ENCODE measurements around the gene RACGAP1. TPM values are rescaled to one million over a fixed set of nuclear protein-coding genes. Genes with fewer than 3 reads are reported as not detected.

RACGAP1 gene
- total RNA-seq, 2 experiments from 2014 or later, result 113 to 117 TPM

DNA sequence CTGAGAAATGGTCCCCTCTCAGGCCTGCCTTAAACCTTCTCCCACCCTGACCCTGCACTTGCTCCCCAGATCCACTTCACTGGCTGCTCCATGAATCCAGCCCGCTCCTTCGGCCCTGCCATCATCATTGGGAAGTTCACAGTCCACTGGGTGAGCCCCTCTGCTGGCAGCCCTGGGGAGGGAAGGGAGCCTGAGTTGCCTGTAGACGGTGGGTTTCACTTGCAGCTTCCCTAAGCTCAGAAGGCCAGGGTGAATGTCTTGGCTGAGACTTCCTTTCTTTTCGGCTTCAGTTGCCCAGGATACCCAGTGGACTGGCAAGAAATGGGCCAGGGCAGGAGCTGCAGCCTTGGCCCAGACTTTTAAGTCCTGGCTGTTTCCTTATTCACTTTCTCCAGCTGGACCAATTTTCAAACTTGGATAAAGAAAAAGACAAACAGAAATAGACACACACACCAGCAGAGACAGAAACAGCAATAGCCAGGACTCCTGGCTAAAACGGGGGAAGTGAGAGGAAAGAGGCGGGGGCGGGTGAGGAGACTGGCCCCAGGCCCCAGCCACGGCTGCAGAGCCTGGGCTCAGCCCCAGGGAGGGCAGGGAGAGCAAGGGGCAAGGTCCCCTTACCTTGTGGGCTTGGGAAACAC lies 50.5 kb downstream of the RACGAP1 start:
- POLR2A ChIA-PET, result no interaction called here
- no peak for ATAC-seq
- no peaks in the 10 kb centered on the region for H3K9me3 Mint-ChIP-seq
- no peaks in the 10 kb centered on the region for H3K27me3 Mint-ChIP-seq
- DNase-seq, result no peak
- no peak overlapping the region for H3K4me3 Mint-ChIP-seq
- no peaks in the 10 kb centered on the region for H3K36me3 Mint-ChIP-seq (ENCODE audit: low read depth)
- no peaks in the 10 kb centered on the region for H3K4me1 Mint-ChIP-seq (ENCODE audit: low read depth)
- intact Hi-C loops (cut with micrococcal nuclease), result no loop called here
- CTCF ChIA-PET, result interaction anchor here (0.7 to 2.6 kb wide), 4 partner anchors 16 to 197 kb away, joined by 3 to 11 read pairs (median 4); no protein-coding TSS in a partner anchor
- TF ChIP-seq, protein P1, sequence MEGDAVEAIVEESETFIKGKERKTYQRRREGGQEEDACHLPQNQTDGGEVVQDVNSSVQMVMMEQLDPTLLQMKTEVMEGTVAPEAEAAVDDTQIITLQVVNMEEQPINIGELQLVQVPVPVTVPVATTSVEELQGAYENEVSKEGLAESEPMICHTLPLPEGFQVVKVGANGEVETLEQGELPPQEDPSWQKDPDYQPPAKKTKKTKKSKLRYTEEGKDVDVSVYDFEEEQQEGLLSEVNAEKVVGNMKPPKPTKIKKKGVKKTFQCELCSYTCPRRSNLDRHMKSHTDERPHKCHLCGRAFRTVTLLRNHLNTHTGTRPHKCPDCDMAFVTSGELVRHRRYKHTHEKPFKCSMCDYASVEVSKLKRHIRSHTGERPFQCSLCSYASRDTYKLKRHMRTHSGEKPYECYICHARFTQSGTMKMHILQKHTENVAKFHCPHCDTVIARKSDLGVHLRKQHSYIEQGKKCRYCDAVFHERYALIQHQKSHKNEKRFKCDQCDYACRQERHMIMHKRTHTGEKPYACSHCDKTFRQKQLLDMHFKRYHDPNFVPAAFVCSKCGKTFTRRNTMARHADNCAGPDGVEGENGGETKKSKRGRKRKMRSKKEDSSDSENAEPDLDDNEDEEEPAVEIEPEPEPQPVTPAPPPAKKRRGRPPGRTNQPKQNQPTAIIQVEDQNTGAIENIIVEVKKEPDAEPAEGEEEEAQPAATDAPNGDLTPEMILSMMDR (IDR thresholded peaks at IDR 0.05), result no peak
- H3K27ac Mint-ChIP-seq, result no peak overlapping the region

DNA sequence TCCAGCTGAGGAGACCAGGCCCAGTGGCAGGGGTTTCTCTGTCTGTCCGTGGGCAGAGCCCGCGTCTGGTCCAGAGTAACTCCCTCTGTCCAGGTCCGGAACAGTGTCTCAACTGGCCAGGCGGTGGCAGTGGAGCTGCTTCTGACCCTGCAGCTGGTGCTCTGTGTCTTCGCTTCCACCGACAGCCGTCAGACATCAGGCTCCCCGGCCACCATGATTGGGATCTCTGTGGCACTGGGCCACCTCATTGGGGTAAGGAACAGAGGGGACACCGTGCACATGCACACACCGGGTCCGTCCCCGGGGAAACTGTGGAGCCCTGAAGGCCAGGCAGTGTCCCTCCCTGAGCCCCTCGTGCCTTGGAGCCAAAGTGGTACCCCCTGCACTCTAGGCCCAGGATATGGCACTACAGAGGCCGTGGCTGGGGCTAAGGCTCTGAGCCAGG lies 51.0 kb downstream of the RACGAP1 start:
- H3K9me3 Mint-ChIP-seq, result no peaks in the 10 kb centered on the region
- H3K4me3 Mint-ChIP-seq, result no peak overlapping the region
- no peaks in the 10 kb centered on the region for H3K4me1 Mint-ChIP-seq (ENCODE audit: low read depth)
- intact Hi-C loops (cut with micrococcal nuclease), result no loop called here
- TF ChIP-seq, protein P1 (IDR thresholded peaks at IDR 0.05), result no peak
- no peaks in the 10 kb centered on the region for H3K27me3 Mint-ChIP-seq
- DNase-seq (no peak), ATAC-seq (no peak)
- POLR2A ChIA-PET, result no interaction called here
- no peak overlapping the region for H3K27ac Mint-ChIP-seq
- no peaks in the 10 kb centered on the region for H3K36me3 Mint-ChIP-seq (ENCODE audit: low read depth)
- CTCF ChIA-PET, result interaction anchor here (0.7 to 2.6 kb wide), 3 partner anchors 15 to 82 kb away, joined by 3 to 11 read pairs (median 4); no protein-coding TSS in a partner anchor

DNA sequence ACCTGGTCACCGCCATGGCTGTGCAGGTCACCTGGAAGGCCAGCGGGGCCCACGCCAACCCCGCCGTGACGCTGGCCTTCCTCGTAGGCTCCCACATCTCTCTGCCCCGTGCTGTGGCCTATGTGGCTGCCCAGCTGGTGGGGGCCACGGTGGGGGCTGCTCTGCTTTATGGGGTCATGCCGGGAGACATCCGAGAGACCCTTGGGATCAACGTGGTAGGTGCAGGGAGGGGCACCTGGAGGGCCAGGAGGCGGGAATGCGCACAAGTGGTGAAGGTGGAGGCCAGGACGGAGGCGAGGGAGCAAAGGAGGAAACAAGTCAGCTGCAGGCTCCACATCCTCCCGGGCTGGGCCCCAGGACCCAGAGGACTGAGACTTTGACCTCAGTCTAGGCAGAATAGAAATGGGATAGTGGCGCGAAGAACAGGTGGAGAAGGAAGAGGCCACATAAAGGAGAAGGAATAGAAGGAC lies 51.9 kb downstream of the RACGAP1 start:
- Mint-ChIP-seq H3K27ac (no peak overlapping the region), H3K9me3 (no peaks in the 10 kb centered on the region), H3K4me3 (no peak overlapping the region), H3K27me3 (no peaks in the 10 kb centered on the region), H3K4me1 (ENCODE audit: low read depth) (no peaks in the 10 kb centered on the region), H3K36me3 (ENCODE audit: low read depth) (no peaks in the 10 kb centered on the region)
- POLR2A ChIA-PET, result no interaction called here
- TF ChIP-seq, protein P1 (IDR thresholded peaks at IDR 0.05), result no peak
- DNase-seq (no peak), ATAC-seq (no peak)
- CTCF ChIA-PET, result no interaction called here
- intact Hi-C loops (cut with micrococcal nuclease), result no loop called here

DNA sequence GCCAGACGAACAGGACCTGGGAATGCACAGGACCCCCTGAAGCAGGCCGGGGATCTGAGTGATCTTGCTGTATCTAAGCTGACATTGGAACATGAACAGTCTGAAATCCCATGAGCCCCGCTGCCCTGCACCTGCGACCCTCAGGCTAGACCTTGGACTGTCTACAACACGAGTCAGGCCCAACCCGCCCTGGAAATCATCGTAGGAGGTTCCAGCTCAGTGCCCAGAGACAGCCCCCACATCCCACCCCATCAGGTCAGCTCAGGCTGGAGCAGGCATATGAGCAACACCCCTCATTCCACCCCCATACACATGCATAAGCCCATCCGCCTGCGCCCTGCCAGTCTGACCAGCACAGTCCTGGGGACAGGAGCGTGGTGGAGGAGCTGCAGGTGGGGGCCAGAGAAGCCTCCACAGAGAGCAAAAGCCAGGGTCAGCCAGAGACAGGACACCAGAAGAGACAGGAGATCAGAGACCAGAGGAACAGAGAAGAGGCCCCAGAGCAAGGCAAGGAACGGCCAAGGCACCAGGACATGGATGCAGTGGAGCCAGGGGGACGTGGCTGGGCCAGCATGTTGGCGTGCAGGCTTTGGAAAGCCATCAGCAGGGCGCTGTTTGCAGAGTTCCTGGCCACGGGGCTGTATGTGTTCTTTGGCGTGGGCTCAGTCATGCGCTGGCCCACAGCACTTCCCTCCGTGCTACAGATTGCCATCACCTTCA lies 52.5 kb downstream of the RACGAP1 start, which contains the start of gene AQP6:
AQP6 (plus strand) TSS at position 307 of the 720 bp plus-strand sequence; CDS start at position 534, 227 bp downstream.
- DNase-seq (no peak), ATAC-seq (no peak)
- intact Hi-C loops (cut with micrococcal nuclease), result no loop called here
- H3K36me3 Mint-ChIP-seq (ENCODE audit: low read depth), result no peaks in the 10 kb centered on the region
- H3K4me1 Mint-ChIP-seq (ENCODE audit: low read depth), result no peaks in the 10 kb centered on the region
- no peak within 1 kb of the TSS for H3K27ac Mint-ChIP-seq
- TF ChIP-seq, protein P1 (IDR thresholded peaks at IDR 0.05), result no peak
- H3K4me3 Mint-ChIP-seq, result no peak within 1 kb of the TSS
- CTCF ChIA-PET, result interaction anchor here (1.3 kb wide), 1 partner anchor 66 kb away, joined by 3 read pairs; no protein-coding TSS in a partner anchor
- no peaks in the 10 kb centered on the region for H3K9me3 Mint-ChIP-seq
- peaks cover 3% of the 10 kb centered on the region for H3K27me3 Mint-ChIP-seq
- POLR2A ChIA-PET, result no interaction called here

DNA sequence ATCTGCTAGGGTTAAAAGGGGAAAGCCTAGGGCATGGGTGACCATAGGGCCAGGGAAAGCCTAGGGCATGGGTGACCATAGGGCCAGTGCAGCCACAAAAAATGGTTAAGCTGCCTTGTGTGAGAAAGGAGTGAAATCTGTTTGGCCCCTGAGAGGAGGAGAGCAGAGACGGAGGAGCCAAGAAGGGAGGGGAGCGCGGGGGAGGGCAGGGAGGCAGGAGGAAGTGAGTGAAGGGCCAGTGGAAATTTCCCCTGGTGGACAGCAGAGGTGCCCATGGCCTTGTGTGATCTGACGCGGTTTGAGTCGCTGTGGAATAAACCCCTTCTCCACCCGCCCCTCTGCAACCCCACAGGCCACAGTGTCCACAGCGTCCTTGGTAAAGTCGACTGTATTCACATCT lies 53.2 kb downstream of the RACGAP1 start:
- no peaks in the 10 kb centered on the region for H3K36me3 Mint-ChIP-seq (ENCODE audit: low read depth)
- POLR2A ChIA-PET, result no interaction called here
- no peak overlapping the region for H3K4me3 Mint-ChIP-seq
- peaks cover 3% of the 10 kb centered on the region for H3K27me3 Mint-ChIP-seq
- TF ChIP-seq, protein P1 (IDR thresholded peaks at IDR 0.05), result no peak
- no peak for DNase-seq
- H3K4me1 Mint-ChIP-seq (ENCODE audit: low read depth), result no peaks in the 10 kb centered on the region
- H3K9me3 Mint-ChIP-seq, result no peaks in the 10 kb centered on the region
- ATAC-seq, result no peak
- CTCF ChIA-PET, result interaction anchor here (0.7 to 1.3 kb wide), 2 partner anchors 67 to 68 kb away, joined by 3 read pairs; no protein-coding TSS in a partner anchor
- H3K27ac Mint-ChIP-seq, result no peak overlapping the region
- intact Hi-C loops (cut with micrococcal nuclease), result no loop called here

All from activated CD8-positive, alpha-beta T cell treated with anti-CD3 and anti-CD28 coated beads for 36 hours (primary cell).